GM21515 (cell line): ENCODE results near the gene ACVR1B.
"Not testable (repeated sequence)": the region's sequence is repeated elsewhere in the genome, so short reads cannot be mapped to it uniquely, and the experiment has no call there.

ENCODE experiments used
- ATAC-seq: cut with Tn5 transposase; IDR thresholded peaks from one replicate; pipeline ENCODE4 v1.9.1; 2021; ENCODE audit not compliant: unreplicated experiment

ACVR1B gene

GRCh38 chr12:51969643-51970042, 18.1 kb downstream of the ACVR1B start:
- no peak for ATAC-seq

GRCh38 chr12:51970904-51971646, 19.6 kb downstream of the ACVR1B start:
- ATAC-seq, result peak; percentile 78

- peak; percentile 42 for ATAC-seq
These were observed 20.4 kb downstream of the ACVR1B start for GRCh38 chr12:51971679-51972421.

DNA sequence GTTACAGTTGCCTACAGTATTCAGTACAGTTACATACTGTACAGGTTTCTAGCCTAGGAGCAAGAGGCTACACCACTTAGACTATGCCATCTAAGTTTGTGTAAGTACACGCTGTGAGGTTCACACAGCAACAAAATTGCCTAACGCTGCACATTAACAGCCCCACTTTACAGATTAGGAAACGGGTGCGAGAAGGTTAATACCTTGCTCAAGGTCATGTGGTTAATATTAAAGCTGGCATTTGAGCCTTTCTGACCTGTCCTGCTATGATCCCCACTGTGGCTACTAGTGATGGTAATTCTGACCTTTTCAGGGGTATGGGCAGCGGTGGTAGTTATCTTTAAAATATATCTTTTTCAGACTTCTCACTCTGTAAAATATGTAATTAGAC, 20.9 kb downstream of the ACVR1B start:
- no peak for ATAC-seq

- ATAC-seq, result no peak
These were observed 21.4 kb downstream of the ACVR1B start for GRCh38 chr12:51972849-51973273.

DNA sequence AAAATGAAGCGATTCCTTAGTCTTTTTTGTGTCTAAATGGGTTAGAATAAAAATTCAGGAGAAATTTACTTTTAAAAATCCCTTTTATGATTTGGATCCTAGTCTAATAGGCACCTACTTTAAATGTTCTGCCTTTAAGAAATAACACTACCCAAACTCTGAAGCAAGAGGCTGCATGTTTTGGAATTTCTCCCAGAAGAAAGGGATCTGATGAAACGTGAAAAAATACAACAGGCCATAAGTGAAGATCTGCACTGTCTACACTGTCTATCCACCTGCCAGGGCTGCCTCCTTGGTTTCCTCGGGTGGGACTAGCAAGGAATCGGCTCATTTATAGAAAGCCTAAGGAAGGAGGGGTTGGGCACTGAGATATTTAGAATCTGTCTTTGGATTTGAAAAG, 22.1 kb downstream of the ACVR1B start:
- no peak for ATAC-seq

- ATAC-seq, result no peak
These were observed 23.1 kb downstream of the ACVR1B start for GRCh38 chr12:51974646-51975045.

DNA sequence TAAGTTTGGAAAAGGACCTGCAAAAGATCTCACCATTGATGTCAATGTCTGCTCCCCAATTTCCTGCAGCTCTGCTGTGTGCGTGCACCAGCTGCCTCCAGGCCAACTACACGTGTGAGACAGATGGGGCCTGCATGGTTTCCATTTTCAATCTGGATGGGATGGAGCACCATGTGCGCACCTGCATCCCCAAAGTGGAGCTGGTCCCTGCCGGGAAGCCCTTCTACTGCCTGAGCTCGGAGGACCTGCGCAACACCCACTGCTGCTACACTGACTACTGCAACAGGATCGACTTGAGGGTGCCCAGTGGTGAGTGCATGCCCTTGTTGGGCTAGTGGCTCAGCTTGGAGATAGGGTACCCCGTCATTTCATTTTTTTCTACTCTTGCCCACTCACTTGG, 23.7 kb downstream of the ACVR1B start:
- ATAC-seq, result no peak

- ATAC-seq, result no peak
These were observed 25.1 kb downstream of the ACVR1B start for GRCh38 chr12:51976376-51977160.

DNA sequence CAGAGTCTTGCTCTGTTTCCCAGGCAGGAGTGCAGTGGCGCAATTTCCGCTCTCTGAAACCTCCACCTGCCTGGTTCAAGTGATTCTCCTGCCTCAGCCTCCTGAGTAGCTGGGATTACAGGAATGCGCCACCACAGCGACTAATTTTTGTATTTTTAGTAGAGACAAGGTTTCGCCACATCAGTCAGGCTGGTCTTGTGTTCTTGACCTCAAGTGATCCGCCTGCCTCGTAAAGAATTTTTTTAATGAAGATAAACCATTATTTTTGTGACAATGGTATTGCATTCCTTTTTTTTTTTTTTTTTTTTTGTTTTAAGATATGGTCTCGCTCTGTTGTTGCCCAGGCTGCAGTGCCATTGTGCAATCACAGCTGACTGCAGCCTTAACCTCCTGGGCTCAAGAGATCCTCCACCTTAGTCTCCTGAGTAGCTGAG, 25.8 kb downstream of the ACVR1B start:
- no peak for ATAC-seq

- ATAC-seq, result not testable (repeated sequence)
These were observed 27.8 kb downstream of the ACVR1B start for GRCh38 chr12:51979306-51979705.

DNA sequence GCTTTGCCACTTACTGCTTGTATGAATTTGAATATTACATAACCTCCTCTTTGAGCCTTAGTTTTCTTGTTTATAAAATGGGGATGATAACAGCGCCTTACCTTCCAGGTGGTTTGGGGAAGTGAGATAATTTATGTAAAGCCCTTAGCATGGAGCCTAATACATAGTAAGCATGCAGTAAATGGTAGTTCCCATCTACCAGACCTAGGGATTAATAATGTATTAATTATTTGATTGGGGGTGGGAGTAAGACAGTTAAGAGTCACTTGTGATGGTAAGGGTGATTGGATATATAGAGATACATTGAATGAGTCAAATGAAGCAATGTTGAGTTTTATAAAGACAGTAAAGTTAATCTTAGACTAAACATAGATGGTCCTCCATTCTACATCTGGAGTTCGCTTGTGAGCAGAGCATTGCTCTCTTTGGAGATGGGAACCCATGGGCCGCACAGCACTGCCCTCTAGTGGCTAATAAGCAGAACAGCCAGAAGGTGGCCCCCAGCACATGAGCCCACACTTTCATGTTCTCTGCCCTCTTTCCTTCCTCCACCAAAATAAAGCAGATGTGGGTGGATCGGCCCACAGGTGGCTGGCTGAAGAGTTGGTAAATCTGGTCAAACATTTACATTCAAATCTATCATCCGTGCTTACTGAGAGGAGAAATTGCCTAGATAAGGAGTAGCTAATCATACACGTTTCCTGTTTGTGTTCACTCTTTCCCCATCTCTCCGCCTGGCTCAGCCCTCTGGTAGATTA, 28.7 kb downstream of the ACVR1B start:
- ATAC-seq, result no peak

DNA sequence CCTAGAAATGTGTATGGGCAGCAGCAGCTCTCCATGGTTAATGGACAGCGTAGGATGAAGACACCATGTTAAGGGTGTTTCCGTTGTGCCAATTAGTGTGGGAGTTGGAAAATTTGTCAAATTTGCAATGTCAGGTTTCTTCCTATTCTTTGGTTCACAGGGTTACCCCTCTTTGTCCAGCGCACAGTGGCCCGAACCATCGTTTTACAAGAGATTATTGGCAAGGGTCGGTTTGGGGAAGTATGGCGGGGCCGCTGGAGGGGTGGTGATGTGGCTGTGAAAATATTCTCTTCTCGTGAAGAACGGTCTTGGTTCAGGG, 29.3 kb downstream of the ACVR1B start:
- ATAC-seq, result no peak

DNA sequence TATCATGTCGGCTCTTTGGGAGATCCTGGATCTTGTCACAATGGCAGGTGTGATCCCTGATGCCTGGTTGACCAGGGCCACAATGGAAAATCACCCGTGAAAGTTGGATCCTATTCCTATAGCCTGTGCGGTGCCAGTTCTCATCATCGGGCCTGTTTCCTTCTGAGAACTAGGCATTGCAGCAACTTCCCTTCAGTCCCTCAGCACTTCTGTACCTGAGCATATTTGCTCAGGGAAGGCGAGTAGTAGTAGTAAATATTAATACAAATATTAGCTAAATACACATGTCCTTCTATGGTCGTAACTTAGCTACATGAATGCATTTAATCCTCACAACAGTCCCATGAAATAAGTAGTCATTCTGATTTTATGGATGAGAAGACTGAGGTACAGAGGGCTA, 33.2 kb downstream of the ACVR1B start:
- ATAC-seq, result no peak

DNA sequence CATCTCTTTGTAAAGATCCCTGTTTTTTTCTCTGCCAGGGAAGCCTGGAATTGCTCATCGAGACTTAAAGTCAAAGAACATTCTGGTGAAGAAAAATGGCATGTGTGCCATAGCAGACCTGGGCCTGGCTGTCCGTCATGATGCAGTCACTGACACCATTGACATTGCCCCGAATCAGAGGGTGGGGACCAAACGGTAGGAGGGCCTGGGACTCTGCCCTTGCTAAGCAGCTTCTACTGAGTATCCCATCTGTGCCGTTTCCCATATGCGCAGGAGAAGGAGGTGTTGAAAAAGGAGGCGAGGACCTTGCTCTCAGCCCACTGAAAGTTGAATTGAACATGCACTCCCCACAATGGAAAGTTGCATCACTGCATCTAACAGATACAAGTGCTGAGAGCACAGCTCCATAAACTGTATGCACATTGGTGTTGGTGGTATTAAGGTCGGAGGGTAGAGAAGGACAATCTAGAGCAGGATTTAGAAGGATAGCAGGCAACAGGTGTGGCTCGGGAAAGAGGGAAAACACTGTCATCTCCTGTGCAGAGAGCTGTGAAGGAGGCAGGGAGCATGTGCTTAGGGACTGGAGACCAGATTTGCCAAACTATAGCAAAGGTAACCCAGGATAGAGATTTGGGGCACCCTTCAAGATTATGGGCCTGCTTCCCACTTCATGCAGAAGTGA, 33.8 kb downstream of the ACVR1B start:
- ATAC-seq, result no peak

DNA sequence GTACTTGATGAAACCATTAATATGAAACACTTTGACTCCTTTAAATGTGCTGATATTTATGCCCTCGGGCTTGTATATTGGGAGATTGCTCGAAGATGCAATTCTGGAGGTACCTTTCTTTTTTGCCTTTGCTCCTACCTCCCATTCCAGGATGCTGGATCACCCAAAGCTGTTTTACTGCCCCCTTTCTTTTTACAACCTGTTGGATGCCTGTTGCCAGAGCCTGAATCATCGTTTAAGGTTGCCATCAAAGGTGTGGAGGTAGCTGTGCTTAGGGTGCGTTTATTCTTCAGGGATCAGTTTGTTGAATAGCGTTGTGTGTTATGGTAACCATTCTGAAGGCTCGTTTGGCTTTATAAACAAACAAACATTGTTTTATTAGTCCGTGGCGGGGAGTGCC, 35.3 kb downstream of the ACVR1B start:
- no peak for ATAC-seq

- ATAC-seq, result no peak
These were observed 40.7 kb downstream of the ACVR1B start for GRCh38 chr12:51992246-51992645.

DNA sequence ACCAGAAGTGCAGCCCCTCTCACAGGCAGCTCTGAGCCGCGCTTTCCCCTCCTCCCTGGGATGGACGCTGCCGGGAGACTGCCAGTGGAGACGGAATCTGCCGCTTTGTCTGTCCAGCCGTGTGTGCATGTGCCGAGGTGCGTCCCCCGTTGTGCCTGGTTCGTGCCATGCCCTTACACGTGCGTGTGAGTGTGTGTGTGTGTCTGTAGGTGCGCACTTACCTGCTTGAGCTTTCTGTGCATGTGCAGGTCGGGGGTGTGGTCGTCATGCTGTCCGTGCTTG, 43.0 kb downstream of the ACVR1B start:
- ATAC-seq, result no peak

- no peak for ATAC-seq
These were observed 43.5 kb downstream of the ACVR1B start for GRCh38 chr12:51994959-51995358.

DNA sequence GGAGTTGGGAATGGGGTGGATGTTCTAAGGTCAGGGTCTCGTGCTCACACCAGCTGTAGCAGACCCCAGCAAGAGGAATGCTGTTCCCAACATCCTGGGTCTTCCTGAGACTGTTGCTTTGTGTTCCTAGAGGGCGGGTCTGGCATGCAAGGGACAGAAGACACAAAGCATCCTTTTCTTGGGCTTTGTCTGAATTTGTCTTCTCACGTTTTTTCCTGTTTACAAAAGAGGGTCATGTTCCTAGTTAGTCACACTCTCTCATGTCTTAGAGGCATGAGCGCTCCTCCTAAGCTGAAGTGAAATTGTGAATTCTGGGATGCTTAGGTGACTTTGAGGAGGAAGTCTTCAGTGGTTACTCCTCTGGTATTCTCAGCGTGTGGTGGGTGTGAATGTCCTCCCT, 45.6 kb downstream of the ACVR1B start:
- ATAC-seq, result no peak

DNA sequence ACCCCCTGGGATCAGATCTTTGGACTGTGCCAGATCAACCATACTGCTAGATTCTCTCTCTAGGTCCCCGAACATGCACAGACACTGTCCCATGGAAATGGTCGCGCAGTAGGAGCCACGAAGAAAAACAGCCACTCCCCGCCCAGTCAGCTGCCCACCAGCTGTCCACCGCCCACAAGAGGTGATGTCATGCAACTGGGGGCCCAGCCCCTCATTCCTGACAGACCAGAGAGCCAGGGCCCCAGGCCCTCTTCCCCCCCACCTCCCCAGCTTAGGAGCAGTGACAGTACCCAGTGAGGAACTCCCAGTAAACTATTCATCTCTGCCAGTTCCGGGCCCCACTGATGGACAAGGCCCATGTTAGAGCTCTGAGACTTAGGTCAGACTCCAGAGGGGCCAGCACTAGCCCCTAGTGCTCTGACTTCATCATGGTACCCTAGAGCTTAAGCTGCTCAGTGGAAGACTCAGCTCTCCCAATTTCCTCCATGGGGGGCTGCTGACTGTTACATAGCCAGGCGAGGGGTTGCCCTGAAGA, 51.6 kb downstream of the ACVR1B start:
- ATAC-seq, result no peak
